ENCODE data around the gene PNMA6F.

- no peak for TF ChIP-seq CTCF (IDR thresholded peaks at IDR 0.05)
- TF ChIP-seq EP300 (IDR thresholded peaks at IDR 0.05): no peak
- TF ChIP-seq POLR2A (IDR thresholded peaks at IDR 0.05): no peak
- no peak for TF ChIP-seq POLR2AphosphoS5 (IDR thresholded peaks at IDR 0.05)
These were observed 22.1 kb upstream of the PNMA6F start for GRCh38 chrX:153343674-153344073.
